CMK (cell line): ENCODE results near the gene CDK7.
"Not testable (repeated sequence)": the region's sequence is repeated elsewhere in the genome, so short reads cannot be mapped to it uniquely, and the experiment has no call there.

Experiments used
- DNase-seq: peaks from one replicate; pipeline ENCODE4 v3.0.0-alpha.2; 2010; ENCODE audit warnings: low read depth

The CDK7 gene

DNA sequence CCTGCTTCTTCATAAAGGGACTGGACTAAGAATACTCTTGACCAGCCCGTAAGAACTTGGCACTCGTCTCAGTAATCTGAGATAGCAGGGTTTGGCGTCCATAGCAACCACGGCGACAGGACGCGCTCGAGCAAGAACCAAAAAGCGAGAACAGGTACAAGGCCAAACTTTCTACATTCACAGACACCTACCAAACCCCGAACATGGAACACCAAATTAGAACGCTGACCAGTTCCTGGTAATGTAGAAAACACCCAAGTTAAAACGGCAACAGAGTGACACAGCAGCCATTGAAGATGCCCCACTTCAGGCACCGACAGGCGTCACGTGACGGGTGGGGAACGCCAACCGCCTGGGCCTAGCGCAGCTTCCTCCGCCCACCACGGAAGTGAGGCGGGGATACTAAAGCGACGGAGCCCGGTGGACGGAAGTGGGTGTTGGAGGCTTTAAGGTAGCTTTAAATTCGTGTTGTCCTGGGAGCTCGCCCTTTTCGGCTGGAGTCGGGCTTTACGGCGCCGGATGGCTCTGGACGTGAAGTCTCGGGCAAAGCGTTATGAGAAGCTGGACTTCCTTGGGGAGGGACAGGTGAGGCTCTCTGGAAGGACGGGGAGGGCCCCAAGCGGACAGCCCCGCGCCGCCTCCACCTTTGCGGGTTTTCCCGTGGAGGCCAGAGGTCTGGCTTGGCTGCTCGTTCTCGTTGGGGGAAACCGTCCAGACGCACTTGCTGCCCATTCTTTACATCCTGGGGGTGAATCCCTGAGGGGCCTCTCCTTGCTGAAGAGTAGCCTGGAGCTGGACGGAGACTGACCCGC, at the start of gene CDK7:
TSS of gene CDK7 (plus strand) at position 430 of the 812 bp plus-strand sequence. CDS start at position 520, 90 bp downstream.
- peak; percentile 72 for DNase-seq

DNA sequence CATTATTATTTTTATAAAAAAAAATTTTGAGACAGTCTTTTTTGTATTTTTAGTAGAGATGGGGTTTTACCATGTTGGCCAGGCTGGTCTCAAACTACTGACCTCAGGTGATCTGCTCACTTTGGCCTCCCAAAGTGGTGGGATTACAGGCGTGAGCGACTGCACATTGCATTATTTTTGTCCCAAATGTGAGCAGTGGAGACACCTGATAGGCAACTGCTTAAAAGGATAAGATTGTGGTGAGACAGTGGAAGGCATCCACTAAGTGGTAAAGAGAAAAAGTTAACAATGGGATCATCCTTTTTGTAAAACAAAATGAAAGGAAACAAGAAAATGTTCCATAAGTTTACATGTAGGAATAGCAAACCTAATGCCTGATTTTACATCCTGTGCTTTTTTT, 47.3 kb upstream of the CDK7 start:
- DNase-seq: no peak

DNA sequence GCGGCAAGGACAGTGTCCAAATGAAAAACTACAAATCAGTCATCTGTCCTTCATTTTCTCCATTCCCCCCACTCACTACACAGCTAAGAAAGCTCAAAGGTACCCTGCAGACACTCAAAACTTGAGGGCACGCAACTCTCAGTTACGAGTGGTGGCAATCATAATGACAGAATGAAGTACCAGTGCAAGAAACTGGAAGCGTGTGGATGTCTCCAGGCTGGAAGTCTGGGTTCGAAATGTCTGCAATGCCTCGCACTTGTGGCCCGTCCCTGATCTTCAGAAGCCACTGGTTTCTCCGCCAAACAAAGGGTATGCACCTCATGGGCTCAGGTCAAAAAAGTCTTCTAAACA, 45.9 kb upstream of the CDK7 start:
- DNase-seq: no peak

DNA sequence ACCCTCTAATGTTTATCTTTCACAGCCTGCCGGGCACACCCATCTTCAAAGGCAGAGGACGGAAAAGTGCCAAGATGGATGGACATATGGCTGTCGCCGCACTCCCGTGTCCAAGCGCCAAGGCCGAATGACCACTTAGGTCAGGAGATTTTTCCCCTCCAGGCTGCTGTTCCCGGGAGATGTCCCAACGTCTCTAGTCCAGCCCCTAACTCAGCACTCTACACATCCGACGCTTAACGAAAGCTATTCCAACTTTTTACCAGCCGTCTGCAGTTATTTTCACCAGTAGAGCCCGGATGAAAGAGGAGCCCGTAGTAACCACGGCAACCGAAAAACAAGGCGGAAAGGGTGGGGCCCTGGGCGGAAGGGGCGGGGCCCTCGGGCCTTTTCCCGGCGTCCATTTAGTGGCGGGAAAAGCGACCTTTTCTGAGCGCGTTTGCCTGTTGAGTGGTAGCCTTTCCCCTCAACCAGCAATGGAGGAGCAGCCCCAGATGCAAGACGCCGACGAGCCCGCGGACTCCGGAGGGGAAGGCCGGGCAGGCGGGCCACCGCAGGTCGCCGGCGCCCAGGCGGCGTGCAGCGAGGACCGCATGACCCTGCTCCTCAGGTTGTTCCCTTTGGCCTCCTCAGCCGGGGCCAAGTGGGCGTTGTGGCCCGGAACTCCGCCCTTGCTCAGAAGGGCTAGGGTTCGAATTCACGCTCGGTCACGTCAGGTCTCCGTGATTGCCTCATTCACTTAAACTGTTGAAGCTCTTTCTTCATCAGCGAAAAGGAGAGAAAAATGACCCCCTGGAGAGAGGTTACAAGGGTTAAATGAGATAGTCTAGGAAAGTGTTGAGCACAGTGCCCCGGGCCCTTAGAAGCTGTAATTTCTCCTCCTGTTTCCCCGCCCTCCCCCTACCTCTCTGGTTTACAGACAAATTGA, 45.3 kb upstream of the CDK7 start, which contains the start of gene CENPH:
TSS of gene CENPH (plus strand) at position 422 of the 925 bp plus-strand sequence. CDS start at position 474, 52 bp downstream.
- DNase-seq: peak; percentile 45

DNA sequence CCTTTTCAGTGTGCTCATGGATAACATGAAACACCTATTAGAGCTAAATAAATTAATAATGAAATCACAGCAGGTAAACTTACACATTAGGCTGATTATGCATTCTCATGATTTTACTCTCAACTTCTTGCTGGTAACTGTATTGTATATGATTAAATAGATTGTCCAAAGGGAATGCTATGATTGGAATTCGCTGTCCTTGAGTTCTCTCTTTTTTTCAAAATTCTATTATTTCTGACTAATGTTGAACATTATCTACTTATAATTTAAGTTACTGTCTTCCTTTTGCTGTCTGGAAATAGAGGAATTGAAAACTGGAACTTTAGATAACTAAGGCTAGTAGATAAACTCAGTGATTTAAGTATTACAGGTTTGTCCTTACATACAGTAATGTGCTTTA, 32.2 kb upstream of the CDK7 start:
- no peak for DNase-seq

DNA sequence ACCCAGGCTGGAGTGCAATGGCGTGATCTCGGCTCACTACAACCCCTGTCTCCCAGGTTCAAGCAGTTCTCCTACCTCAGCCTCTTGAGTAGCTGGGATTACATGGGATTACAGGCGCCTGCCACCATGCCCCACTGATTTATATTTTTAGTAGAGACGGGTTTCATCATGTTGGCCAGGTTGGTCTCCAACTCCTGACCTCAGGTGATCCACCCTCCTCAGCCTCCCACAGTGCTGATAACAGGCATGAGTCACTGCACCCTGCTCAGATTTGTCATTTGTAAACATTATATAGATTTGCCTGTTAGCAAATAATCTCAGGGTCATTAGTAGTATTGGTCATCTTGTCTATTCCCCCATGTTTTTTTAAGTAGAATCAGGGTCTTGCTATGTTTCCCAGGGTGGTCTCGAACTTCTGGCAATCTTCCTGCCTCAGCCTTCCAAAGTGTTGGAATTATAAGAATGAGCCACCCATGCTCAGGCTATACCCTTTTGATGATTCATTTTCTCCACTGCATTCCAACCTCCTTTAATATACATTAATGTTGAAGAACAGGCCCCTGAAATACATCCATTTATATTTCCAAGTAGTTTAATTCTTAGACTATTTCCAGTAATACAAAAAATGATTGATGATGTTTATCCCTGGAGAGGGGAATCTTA, 28.0 kb upstream of the CDK7 start:
- no peak for DNase-seq

DNA sequence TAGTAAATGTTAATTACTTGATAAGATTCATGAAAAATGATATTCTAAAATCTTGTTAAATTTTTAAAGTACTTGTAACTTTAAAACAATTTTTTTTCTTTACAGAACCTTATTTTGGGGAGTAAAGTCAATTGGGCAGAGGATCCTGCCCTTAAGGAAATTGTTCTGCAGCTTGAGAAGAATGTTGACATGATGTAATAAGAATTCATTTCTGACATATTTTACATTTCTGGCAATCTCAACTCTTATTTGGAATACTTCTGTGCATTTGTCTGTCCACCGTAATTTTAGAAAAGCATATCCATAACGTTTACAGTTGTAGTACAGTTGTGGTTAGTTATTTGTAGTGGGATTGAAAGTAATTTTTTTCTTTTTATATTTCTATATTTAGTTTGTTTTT, 25.1 kb upstream of the CDK7 start:
- DNase-seq: no peak

DNA sequence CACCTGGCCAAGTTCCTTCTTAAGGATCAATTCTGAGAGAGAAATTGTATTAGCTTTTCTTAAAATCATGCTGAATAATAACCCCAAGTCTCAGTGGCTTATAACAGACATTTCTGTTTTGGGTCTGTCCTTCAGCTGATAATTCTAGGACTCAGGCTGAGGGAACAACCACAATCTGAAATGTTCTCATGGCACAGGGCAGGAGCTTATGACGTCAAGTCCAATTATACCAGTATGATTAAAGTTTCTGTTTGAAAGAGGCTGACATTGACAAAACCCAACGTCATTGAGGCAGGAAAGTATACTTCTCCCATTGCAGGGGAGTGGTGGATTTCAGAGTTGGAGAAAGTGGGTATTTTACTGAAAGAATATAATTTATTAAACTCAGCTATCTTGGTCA, 23.5 kb upstream of the CDK7 start:
- DNase-seq: no peak

DNA sequence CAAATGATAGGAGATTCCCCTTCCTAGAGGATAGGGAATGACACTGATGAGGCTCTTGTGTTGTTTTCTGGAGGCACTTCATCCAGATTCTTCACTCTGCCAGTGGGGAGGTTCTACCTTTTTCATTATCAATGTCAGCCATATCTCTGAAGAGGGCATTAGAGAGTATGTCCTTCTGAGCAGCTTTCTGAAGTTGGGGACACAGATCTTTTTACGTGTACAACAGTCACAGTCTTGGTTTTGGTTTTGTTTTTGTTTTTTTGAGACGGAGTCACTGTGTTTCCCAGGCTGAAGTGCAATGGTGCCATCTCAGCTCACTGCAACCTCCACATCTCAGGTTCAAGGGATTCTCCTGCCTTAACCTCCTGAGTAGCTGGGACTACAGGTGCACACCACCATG, 22.7 kb upstream of the CDK7 start:
- no peak for DNase-seq

DNA sequence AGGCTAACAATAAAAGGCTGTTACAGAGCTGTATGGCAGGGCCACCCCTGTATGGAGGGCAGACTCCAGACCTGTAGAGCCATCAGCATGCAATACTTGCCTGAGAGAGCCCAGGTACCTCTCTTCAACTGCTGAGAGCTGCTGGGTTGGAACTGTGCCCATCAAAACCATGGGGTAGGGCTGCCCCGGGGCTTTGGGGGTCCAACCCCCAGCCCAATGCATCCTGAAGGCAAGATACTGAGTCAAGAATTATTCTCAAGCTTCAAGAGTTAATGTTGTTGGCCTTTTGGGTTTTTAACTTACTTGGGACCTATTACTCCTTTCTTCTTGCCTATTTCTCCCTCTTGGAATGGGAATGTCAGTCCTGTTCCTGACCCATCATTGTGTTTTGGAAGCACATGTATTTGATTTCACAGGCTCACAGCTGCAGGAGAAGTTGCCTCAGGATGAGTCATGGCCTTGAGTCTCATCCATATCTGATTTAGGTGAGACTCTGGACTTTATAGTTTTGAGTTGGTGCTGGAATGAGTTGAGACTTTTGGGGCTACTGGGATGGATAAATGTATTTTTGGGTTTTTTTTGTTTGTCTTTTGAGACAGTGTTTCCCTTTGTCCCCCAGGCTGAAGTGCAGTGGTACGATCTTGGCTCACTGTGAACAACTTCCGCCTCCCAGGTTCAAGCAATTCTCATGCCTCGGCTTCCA, 21.0 kb upstream of the CDK7 start:
- DNase-seq: no peak

DNA sequence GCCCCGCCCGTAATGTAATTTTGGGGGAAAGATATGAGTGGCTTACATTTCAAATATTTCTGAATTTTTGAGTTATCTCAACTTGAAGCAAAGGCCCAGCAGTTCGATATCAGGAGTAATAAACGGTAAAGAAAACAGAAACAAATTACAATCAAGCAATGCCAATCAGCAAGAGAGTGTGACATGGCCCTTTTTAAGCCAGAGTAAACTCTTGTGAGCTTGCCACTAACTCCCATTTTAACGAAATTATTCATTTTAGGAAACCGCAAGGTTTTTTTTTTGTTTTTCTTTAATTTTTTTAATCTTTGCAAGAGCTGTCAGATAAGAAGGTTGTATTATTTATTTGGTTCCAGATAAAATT, 17.6 kb upstream of the CDK7 start:
- DNase-seq: no peak

DNA sequence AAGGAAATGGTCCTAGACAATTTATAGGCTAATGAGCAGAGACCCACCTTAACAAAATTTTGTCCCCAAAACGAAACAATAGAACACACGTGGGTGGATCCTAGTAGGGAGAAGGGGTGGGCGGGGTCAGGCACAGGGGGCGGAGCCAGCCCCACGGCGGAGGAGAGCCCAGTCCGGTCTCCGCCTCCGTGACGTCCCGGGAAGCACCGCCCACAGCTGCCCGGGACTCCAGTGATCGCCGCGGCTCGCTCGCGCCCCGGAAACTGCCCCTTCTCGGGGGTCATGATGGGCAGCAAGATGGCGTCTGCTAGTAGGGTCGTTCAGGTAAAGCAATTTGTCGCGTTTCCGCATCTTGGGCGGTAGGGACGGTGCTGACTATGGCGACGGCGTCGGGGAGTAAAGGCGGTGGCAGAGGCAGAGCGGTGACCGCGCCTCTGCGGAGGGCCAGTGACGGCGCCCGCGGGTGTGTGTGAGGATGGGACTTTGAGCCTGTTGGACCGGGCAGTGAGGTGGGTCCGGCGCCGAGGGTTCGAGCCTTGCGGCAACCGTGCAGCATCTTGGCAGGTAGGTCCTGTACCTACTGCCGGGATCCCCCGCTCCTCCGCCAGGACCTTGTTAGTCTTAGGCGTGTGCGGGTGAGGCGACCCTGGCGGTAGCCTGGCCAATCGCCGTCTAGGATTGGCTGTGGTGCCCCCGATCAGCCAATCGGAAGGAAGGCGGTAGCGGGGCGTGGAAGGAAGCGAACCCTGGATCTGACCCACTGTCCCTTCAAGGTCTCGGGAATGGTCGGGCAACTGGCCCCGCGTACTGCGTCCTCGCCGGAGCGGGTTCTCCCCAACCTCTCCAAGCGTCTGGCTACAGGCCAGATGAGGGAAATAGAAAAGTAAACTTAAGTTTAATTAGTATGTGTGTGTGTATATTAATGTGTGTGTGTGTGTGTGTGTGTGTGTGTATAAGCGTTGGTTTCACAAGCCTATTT, 16.8 kb upstream of the CDK7 start:
- DNase-seq: peak; percentile 65

DNA sequence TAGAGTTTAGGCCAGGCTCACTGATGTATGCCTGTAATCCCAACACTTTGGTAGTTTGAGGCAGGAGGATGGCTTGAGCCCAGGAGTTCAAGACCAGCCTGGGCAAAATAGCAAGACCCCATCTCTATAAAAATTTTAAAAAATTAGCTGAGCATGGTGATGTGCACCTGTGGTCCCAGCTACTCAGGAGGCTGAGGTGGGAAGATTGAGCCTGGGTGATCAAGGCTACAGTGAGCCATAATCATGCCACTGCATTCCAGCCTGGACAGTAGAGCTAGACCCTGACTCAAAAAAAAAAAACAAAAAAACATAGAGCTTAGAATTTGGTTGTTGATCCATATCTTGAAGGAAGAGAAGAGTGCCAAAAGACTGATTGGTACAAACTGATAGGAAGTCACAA, 14.7 kb upstream of the CDK7 start:
- DNase-seq: no peak

DNA sequence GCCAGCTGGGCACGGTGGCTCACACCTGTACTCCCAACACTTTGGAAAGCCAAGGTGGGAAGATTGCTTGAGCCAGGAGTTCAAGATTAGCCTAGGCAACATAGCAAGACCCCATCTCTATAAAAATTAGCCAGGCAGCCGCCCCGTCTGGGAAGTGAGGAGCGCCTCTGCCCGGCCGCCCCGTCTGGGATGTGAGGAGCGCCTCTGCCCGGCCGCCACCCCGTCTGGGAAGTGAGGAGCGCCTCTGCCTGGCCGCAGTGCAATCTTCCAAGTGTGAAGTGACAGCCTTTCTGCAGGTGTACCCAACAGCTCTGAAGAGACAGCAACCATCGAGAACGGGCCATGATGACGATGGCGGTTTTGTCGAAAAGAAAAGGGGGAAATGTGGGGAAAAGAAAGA, 14.3 kb upstream of the CDK7 start:
- DNase-seq: not testable (repeated sequence)

DNA sequence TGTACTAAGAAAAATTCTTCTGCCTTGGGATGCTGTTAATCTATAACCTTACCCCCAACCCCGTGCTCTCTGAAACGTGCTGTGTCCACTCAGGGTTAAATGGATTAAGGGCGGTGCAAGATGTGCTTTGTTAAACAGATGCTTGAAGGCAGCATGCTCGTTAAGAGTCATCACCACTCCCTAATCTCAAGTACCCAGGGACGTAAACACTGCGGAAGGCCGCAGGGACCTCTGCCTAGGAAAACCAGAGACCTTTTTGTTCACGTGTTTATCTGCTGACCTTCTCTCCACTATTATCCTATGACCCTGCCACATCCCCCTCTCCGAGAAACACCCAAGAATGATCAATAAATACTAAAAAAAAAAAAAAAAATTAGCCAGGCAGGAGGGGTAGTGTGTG, 13.9 kb upstream of the CDK7 start:
- not testable (repeated sequence) for DNase-seq

DNA sequence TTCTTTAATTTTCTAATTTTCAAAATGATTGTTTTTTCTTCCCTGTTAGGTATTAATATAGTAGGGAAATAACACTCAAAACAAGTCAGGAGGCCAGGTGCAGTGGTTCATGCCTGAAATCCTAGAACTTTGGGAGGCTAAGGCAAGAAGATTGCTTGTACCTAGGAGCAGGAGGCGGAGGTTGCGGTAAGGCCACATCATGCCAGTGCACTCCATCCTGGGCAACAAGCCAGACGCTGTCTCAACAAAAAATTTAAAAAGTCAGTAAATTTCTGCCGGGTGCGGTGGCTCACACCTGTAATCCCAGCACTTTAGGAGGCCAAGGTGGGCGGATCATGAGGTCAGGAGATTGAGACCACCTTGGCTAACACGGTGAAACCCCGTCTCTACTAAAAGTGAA, 10.2 kb upstream of the CDK7 start:
- DNase-seq: no peak

DNA sequence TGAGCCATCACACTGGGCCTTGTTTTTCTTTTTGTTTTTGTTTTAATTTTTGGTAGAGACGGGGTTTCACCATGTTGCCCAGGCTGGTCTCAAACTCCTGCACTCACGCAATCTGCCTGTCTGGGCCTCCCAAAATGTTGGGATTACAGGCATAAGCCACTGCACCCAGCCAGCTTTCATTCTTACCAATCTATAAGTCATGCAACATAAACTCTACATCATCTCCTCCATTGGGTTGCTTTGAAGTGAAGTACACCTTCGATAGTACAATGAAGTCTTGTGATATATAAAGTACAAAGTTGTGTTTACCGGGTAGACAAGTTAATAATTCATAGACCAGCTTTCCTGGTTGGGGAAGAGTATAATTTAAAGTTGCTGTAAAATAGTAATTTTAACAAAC, 8.8 kb upstream of the CDK7 start:
- no peak for DNase-seq

DNA sequence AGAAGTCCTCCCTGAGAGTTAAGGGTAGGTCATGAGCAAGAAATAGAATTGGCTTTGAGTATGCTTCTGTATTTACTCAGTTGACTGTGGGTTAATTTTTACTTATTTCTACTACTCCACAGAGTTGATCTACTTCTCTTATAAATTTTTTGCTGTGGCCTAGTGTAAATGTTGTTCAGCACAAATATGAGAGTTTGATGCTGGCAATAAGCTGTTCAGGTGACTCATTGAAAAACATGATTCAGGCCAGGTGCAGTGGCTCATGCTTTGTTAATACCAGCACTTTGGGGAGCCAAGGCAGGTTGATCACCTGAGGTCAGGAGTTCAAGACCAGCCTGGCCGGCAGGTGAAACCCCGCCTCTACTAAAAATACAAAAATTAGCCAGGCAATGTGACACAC, 4.5 kb upstream of the CDK7 start:
- no peak for DNase-seq

DNA sequence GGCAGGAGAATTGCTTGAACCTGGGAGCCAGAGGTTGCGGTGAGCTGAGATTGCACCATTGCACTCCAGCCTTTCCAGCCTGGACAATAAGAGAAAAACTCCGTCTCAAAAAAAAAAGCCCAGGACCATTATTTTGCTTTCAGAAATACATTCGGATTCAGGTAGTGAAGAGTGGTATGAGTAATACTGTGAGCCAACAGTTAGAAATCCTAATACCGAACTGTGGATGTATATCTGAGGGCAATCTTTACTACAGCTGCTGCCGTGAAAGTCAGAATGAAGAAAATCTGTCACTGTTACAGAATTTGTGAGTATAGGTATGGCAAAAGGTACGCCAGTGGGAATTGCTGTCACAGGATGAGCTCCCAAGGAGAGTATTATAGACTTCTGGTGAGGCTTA, 3.4 kb upstream of the CDK7 start:
- DNase-seq: no peak

DNA sequence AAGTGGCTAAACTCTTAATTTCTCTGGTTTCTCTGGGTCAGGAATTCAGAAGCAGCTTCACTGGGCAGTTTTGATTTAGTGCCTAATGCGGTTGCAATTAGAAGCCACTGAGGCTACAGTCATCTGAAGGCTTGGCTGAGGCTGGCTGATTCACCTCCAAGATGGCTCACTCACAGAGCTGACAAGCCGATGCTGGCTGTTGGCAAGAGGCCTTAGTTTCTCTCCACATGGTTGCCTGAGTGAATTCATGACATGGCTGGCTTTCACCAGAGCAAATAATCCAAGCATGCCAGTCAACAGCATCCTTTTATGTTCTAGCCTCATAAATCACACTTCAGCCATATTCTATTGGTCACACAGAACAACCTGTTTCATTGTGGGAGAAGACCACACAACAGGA, 2.8 kb upstream of the CDK7 start:
- no peak for DNase-seq

DNA sequence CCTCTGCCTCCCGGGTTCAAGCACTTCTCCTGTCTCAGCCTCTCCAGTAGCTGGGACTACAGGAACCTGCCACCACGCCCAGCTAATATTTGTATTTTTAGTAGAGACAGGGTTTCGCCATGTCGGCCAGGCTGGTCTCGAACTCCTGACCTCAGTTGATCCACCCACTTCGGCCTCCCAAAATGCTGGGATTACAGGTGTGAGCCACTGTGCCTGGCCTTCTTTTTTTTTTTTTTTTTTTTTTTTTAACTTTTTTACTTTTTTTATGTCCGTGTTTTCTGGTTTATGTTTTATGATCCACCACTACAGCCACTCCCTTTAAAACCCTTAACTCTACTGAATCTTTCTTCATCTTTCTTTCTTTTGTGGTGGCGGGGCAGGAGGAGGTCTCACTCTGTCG, 2.0 kb downstream of the CDK7 start:
- not testable (repeated sequence) for DNase-seq
